ENCODE results near the gene CDH4. TPM values are rescaled to one million over a fixed set of nuclear protein-coding genes. Genes with fewer than 3 reads are reported as not detected.

CDH4 gene
- total RNA-seq, 4 donors from 2014 or later: 0.71 to 4.2 (median 2.9) TPM

DNA sequence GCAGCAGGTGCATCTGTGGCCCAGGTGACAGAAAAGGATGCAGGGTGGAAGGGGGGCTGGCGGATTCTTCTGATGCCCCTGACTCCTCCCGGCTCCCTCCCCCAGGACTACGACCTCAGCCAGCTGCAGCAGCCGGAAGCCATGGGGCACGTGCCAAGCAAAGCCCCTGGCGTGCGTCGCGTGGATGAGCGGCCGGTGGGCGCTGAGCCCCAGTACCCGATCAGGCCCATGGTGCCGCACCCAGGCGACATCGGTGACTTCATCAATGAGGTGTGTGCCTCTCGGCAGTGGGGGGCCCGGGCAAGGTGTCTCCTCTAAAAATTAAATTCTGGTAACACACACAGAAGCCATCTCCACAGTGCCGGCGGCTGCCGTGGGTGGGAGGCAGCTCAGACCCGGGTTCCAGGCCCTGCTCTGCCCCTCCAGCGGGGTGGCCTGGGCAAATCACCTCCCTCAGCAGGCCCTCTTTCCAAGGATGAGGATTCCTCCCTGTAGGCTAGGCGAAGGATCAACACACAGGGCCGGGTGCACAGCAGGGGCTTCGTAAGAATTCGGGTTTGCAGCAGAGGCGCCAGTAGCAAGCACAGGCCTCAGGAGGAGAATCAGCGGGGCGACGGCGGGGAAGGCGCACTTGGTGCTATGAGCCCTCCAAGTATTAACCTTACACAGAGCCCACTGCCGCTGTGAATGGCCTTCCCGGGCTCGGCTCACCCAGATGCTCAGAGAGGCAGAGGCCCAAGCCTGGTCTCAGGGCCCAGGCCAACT is 682.1 kb downstream of the CDH4 start:
- DNase-seq (ENCODE audit: low spot score in 2 of 2): peak in 1 of 2 donors; percentile 77
- H3K4me3 ChIP-seq (ENCODE audit: low read depth, poor library complexity, severe bottlenecking): no peak overlapping the region
- TF ChIP-seq, protein P1, sequence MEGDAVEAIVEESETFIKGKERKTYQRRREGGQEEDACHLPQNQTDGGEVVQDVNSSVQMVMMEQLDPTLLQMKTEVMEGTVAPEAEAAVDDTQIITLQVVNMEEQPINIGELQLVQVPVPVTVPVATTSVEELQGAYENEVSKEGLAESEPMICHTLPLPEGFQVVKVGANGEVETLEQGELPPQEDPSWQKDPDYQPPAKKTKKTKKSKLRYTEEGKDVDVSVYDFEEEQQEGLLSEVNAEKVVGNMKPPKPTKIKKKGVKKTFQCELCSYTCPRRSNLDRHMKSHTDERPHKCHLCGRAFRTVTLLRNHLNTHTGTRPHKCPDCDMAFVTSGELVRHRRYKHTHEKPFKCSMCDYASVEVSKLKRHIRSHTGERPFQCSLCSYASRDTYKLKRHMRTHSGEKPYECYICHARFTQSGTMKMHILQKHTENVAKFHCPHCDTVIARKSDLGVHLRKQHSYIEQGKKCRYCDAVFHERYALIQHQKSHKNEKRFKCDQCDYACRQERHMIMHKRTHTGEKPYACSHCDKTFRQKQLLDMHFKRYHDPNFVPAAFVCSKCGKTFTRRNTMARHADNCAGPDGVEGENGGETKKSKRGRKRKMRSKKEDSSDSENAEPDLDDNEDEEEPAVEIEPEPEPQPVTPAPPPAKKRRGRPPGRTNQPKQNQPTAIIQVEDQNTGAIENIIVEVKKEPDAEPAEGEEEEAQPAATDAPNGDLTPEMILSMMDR (IDR thresholded peaks at IDR 0.05): no peak
- no peak for TF ChIP-seq POLR2A (IDR thresholded peaks at IDR 0.05)
- WGBS, 2 donors: 81 to 84% methylated on average over 34 to 36 of the region's 36 CpGs
- intact Hi-C loops (cut with DNase I; ENCODE audit: low total_unique reads): no loop called here

DNA sequence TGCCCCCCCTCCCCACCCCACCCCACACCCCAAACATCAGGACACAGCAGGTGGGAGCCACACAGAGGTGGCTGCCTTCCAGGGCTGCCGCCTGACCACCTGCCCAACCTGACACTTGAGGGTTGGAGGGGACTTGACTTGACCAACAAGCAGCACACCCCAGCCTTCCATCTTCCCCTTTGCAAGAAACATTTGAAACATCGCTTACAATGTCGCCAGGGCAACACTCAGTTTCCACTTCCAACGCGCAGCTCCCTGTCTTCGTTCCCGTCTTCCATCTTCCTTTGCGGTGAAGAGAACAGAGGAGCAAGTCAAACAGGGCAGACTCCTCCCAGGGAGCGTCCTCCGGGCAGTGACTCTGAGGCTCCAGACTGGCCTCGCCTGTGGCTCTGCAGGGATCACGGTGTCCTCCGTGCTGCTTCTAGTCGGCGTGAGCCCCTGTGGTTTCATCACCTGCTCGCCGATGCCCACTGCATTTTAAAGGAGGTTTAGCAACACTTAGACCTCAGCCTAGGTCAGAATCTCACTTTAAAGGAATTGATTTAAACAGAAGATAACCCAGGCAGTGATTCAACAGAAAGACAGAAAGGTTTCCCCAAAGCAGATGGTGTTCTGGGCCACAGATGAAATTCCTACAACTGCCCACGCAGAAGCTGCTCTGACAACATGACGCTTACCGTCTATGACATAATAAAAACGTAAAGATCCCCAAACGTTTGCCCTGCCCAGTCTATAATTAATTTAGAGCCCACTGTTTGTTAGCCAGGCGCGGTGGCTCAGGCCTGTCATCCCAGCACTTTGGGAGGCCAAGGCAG is 682.9 kb downstream of the CDH4 start:
- intact Hi-C loops (cut with DNase I; ENCODE audit: low total_unique reads): no loop called here
- peak in 1 of 2 donors; percentile 61 for DNase-seq (ENCODE audit: low spot score in 2 of 2)
- TF ChIP-seq, protein P1 (IDR thresholded peaks at IDR 0.05): no peak
- no peak for TF ChIP-seq POLR2A (IDR thresholded peaks at IDR 0.05)
- no peak overlapping the region for H3K4me3 ChIP-seq (ENCODE audit: low read depth, poor library complexity, severe bottlenecking)
- 52 to 79% methylated on average over 24 of the region's 24 CpGs for WGBS, 2 donors

DNA sequence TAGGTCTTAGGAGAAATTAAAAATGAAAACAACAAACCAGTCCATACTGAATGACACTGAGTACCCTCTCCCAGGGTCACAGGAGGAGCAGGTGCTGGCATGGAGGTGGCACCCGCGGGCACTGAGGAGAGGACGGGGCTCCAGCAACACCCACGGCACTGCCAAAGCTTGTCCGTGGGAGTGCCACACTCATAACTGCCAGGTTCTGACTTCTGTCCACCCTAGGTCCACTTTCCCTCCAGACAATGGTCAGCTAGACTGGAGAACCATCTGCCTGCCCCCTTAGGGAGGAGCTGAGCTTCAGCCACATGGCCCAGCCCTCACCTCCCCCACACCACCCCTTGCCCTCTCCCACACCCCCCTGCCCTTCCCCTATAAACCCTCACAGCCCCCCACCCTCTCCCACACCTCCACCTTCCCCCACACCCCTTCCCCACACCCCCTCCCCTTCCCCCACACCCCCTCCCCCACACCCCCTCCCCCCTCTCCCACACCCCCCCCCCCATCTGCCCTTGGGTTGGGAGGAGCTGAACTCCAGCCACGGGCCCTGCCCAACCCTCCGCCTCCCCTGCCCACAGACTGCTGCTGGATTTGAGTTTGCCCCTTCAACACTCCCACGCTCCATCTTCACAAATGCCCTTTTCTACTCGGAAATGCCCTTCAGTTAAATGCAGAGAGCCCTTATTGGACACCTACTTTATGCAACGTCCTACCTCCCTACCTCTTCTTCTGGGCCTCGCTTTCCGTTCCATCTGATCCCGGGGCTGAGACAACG is 684.1 kb downstream of the CDH4 start:
- peak in 1 of 2 donors; percentile 25 for DNase-seq (ENCODE audit: low spot score in 2 of 2)
- no peak for TF ChIP-seq POLR2A (IDR thresholded peaks at IDR 0.05)
- TF ChIP-seq, protein P1 (IDR thresholded peaks at IDR 0.05): no peak
- whole genome bisulfite sequencing, 2 donors: 80 to 85% methylated on average over 12 to 13 of the region's 14 CpGs
- intact Hi-C loops (cut with DNase I; ENCODE audit: low total_unique reads): no loop called here
- no peak overlapping the region for H3K4me3 ChIP-seq (ENCODE audit: low read depth, poor library complexity, severe bottlenecking)

DNA sequence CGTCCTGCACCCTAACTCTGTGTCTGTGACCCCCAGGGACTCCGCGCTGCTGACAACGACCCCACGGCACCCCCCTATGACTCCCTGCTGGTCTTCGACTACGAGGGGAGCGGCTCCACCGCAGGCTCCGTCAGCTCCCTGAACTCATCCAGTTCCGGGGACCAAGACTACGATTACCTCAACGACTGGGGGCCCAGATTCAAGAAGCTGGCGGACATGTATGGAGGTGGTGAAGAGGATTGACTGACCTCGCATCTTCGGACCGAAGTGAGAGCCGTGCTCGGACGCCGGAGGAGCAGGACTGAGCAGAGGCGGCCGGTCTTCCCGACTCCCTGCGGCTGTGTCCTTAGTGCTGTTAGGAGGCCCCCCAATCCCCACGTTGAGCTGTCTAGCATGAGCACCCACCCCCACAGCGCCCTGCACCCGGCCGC is 684.7 kb downstream of the CDH4 start:
- DNase-seq (ENCODE audit: low spot score in 2 of 2): no peak
- intact Hi-C loops (cut with DNase I; ENCODE audit: low total_unique reads): no loop called here
- 82 to 87% methylated on average over 29 of the region's 29 CpGs for WGBS, 2 donors

DNA sequence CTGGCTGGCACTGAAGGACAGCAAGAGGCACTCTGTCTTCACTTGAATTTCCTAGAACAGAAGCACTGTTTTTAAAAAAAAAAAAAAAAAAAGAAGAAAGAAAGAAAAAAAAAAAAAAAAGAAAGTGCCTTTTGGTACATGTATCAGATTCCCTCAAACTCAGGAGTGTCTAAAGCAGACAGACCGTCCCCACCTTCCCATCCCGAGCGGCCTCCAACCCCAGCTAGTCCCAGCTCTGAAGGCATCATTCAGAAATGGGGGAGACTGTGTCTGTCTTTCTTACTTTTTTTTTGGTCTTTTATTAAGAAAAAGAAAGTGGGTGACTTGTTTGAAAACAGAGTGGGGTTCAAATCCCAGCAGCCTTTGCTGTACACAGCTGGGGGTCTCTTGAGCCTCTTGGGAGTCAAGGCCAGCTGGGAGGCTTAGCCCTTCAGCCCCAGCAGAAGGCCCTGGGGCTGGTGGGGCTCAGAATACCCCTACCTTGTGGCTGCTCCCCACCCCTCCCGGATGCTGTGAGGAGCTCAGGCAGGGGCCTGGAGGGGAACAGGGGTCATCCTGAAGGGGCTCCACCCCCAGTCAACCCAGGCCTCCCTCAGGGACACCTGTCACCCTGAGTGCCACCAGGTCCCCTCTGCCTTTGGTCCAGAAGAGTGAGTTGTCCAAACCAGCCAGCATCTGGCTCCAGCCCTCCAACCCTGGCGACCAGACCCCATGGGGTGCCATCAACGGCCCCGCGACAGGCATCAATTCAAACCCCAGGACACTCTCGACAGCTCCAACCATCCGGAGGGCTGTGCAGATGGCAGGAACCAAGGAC is 685.3 kb downstream of the CDH4 start:
- intact Hi-C loops (cut with DNase I; ENCODE audit: low total_unique reads): no loop called here
- no peak for DNase-seq (ENCODE audit: low spot score in 2 of 2)
- WGBS, 2 donors: 64 to 78% methylated on average over 4 to 10 of the region's 10 CpGs
- H3K4me3 ChIP-seq (ENCODE audit: low read depth, poor library complexity, severe bottlenecking): no peak overlapping the region
- TF ChIP-seq POLR2A (IDR thresholded peaks at IDR 0.05): no peak
- TF ChIP-seq, protein P1 (IDR thresholded peaks at IDR 0.05): no peak

More for the DNA sequence above, 684.7 kb downstream of the CDH4 start:
- TF ChIP-seq POLR2A (IDR thresholded peaks at IDR 0.05): no peak
- H3K4me3 ChIP-seq (ENCODE audit: low read depth, poor library complexity, severe bottlenecking): no peak overlapping the region
